Mesenteric fat pad (tissue), 1 donor: Measurements from ENCODE around the gene PDIA6. TPM values are rescaled to one million over a fixed set of nuclear protein-coding genes. Genes with fewer than 3 reads are reported as not detected.

ENCODE experiments used
- DNase-seq: peaks from one replicate; pipeline ENCODE4 v3.0.0-alpha.2; 2020; ENCODE audit warnings: low spot score
- total RNA-seq: library from RNA; stranded (reverse); fragmentation: NEBNext Ultra II Directional; extraction: Animal tissue kit (Norgen Biotek cat#: 25700); gene quantifications from one replicate; pipeline ENCODE4 v1.2.1, GENCODE V29; 2021
- donor health status: DM: yes; HTN: yes; CAD: no.

Gene PDIA6
- total RNA-seq, 1 donor from 2014 or later: 157 TPM

DNA sequence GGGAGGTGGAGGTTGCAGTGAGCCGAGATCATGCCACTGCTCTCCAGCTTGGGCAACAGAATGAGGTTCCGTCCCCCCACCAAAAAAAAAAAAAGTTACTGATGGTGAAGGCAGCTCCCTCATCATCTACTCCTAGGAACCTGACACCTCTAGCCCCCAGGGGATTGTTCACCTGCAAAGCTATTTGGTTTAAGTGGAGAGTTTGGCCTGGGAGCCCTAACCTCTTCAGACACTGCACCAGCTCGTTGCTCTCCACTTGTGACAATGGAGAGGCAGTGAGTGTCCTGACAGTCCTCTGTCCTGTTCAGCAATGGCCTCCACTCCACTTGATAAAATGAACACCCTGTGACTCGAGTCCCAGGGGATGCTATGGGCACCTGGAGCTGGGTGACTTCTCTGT is 47.7 kb downstream of the PDIA6 start:
- no peak for DNase-seq

DNA sequence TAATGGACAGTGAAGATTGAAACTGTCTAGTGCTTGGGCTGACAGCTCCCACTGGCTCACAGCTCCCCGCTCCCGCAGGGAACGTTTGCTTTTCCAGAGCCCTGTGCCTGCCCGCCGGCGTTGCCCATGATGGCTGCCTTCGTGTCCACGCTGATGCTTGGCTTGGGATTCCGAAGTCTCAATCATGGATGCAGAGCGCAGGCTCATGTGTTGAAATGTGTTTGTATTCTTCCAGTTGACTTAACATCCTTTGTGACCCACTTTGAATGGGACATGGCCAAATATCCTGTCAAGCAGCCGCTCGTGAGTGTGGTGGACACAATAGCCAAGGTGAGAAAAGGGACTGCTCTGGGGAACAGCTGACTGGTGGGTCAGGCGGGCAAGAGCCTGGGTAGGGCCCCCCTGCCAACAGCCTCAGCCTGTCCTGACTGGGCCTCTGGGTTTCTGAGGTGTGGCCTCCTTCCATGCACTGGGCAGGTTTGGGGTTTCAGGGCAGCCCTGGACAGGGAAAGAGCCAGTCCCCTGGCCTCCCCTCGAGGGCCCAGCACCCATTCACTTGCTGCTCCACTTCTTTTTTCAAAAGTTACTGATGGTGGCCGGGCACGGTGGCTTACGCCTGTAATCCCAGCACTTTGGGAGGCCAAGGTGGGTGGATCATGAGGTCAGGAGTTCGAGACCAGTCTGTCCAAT is 48.3 kb downstream of the PDIA6 start:
- DNase-seq: no peak

DNA sequence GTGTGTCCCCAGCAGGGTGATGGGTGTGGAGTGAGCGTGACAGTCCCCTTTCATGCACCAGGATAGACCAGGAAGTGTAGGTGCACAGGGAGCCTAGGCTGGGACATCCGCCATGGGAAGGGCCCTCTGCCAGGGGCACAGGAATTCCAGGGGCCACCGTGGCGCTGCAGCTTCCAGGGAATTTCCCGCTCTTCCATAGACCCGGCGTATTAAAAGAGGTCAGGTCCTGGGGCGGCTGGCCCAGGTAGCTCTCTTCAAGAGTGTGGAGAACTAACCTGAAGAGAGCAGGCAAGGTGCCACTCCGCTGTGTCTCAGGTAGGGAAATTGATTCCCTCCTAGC is 49.2 kb downstream of the PDIA6 start:
- no peak for DNase-seq

DNA sequence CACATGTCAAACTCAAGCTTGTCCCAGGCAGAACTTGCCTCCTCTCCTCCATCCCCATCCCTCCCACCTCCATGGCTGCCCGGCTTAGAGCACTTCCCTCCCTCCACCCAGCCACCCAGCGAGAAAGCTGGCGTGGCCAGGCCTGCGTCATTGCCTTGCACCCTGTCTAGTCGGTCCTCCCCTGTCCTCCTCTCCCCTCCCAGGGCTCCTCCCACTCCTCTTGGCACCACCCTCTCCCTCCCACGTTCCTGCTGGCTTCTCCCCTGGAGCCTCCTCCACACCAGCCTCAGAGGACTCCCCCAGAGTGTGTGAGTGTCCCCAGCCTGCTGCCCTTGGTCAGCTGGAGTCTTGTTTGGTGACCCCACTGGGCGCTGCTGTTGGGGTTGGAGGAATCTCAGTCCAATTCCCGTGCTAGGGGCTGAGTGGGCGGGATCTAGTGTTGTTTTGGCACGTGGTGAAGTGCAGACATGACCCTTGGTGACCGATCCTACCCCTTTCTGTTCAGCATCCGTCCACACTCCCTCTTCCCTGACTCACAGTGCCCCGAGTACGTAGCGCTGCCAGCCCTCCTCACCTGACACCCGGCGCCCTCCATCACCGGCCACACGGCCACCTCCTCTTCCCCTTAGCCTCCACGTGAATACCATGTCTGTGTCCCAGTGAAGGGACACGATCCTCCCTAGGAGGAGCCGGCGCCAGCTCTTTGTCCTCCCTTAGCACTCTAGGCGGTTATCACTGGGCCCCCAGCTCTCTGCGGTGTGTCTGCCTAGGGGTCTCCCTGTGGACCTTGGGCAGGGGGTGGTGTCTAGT is 49.7 kb downstream of the PDIA6 start:
- no peak for DNase-seq

GRCh38 chr2:10761591-10761990 is 51.0 kb downstream of the PDIA6 start:
- no peak for DNase-seq

- DNase-seq: no peak
Observed at GRCh38 chr2:10760794-10761504, 51.6 kb downstream of the PDIA6 start.

DNA sequence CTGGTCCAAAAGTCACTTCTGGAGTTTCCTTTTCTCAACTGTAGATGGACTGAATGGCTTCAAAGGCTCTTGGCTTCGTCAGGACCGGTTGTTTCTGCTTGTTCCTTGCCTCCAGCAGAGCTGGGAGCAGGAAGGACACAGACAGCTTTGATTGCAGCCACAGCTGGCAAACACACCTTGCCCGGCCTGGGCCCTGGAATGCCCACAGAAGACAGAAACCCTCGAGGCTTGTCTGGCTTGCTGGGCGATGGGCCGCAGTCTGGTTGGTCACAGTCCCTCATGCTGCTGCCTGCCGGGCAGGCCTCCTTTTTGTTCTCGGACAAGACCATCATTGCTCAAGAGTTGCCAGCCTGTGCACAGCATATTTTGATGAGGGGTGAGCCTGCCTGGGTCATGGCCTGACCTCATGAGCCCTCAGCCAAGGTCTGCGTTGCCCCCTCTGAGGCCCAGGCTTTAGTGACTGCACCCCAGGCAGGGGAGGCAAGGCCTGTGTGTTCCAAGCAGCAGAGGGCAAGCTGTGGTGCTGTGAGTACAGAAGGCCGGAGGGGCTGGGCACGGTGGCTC is 53.4 kb downstream of the PDIA6 start:
- DNase-seq: no peak

DNA sequence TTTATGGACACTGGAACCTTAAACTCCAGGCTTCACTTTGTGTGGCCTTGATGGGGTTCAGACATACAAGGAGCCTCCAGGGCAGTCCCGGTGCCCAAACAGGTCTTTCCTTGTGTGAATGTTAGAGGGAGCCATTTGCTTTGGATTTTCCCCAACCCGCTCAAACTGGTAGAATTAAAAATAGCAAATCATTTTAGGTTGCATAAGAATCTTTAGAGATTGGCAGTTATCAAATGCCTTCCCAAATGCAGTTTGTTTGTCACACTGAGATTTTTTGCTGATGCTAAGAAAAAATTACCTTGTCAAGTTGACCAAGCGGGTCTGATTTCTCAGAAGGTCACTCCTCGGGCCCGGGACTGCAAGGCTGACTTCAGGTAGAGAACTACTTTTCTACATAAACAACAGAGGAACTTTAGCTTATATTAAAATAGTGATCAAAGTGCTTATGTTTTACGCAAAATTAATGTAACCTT is 54.7 kb downstream of the PDIA6 start:
- DNase-seq: no peak

GRCh38 chr2:10755621-10756020 is 57.0 kb downstream of the PDIA6 start:
- DNase-seq: no peak

- DNase-seq: no peak
Observed at GRCh38 chr2:10753876-10754275, 58.7 kb downstream of the PDIA6 start.

GRCh38 chr2:10753156-10753555 is 59.4 kb downstream of the PDIA6 start:
- no peak for DNase-seq

GRCh38 chr2:10752236-10752635 is 60.3 kb downstream of the PDIA6 start:
- DNase-seq: no peak

- DNase-seq: no peak
Observed at GRCh38 chr2:10750610-10751009, 62.0 kb downstream of the PDIA6 start.

- no peak for DNase-seq
Observed at GRCh38 chr2:10742666-10743065, 69.9 kb downstream of the PDIA6 start.

DNA sequence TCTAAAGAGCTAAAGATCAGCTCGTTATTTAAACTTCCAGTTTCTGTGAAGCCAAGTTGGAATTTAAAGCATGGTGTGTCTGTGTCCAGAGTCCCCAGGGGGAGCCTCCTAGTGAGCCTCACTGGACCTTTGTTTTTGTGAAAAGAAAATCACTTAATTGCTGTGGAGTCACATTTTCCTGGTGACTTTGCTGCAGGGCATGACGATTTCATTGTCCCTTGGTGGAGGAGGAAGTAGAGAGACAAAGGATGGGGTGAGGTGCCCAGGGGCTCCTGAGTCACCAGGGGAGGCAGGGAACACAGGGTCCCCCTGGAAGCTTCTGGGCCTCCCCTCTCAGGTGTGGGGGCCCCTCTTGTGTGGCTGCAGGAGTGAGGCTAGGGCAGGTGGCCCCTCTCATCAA is 71.4 kb downstream of the PDIA6 start:
- DNase-seq: no peak

DNA sequence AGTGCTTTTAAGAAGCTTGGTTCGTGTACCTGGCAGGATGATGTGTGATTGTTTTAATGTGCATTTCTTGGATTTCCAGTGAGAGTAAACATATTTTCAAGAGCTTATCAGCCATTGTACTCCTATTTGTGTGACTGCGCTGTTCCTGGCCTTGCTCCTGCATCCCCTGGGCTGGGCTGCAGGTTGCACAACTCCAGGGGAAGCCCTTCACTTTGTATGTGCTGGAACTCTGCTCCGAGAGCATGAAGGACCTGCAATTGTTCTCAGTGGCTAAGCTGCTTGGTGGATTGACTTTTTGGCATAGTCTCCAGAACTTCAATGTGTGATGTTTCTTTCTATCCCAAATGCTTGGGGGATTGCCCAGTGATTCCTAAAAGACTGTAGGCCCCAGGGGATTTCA is 72.4 kb downstream of the PDIA6 start:
- no peak for DNase-seq

- no peak for DNase-seq
Observed at GRCh38 chr2:10738192-10738591, 74.4 kb downstream of the PDIA6 start.

GRCh38 chr2:10733980-10734379 is 78.6 kb downstream of the PDIA6 start:
- DNase-seq: no peak

DNA sequence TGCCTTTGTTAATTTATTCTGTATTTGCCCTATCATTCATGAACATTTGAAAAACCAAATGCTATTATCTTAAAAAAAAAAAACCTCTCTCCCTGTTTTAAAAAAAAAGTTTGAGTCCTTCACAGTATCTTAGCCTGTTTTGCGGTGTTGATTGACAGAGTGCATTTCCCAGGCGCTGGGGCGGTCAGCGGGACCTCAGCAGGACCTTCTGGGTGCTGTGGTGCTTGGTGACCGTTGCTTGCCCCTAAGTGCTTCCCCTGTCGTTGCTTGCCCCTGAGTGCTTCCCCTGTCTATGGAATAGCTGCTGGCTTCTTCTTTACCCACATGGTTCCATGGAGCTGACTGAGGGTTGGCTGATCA is 79.0 kb downstream of the PDIA6 start:
- DNase-seq: no peak
